PC-3 (cell line): ENCODE data around the gene POLR2H.

ENCODE experiments used
- CTCF ChIP-seq: fragments of 300-600 bp; sonication (generic); conservative IDR thresholded peaks from 2 replicates; pipeline ENCODE4 v1.5.1; 2017; ENCODE audit warnings: antibody characterized with exemption, low read depth, mild to moderate bottlenecking, low read length
- EZH2 ChIP-seq: fragments of 300-600 bp; sonication (generic); IDR thresholded peaks from one replicate; pipeline ENCODE4 v1.6.1; 2017; ENCODE audit warnings: antibody characterized with exemption, mild to moderate bottlenecking, low read length; ENCODE audit not compliant: unreplicated experiment
- EZH2phosphoT487 ChIP-seq: fragments of 300-600 bp; sonication (generic); IDR thresholded peaks from 2 replicates; pipeline ENCODE4 v1.6.1; 2018; ENCODE audit warnings: mild to moderate bottlenecking, antibody characterized with exemption, low read length, borderline replicate concordance

GRCh38 chr3:184352149-184352785, 9.2 kb upstream of the POLR2H start:
- no peak for TF ChIP-seq CTCF
- no peak for TF ChIP-seq EZH2
- no peak for TF ChIP-seq EZH2phosphoT487
